ENCODE measurements around the gene GALNTL6.
A peak's percentile ranks its signal among the peaks of the same experiment; 100 is the strongest.

The GALNTL6 gene

DNA sequence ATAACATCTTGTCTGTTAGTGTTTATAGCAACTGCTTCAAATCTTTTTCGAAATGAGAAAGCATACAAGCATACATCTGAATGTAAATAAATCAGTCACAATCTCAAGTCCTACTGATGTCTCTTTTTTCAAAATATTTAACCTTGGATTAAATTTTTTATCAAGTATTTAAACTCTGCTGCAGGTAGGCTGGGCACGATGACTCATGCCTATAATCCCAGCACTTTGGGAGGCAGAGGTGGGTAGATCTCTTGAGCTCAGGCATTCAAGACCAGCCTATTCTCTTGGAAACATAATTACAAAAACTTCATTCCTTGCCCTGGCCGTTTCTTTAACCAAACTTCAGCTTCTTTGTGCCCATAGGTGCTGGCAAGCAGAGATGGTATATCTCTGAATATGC is 815.1 kb downstream of the GALNTL6 start:
- TF ChIP-seq GATA1 (IDR thresholded peaks at IDR 0.05; ENCODE audit: low read depth, low read length) (no peak), POLR2A (IDR thresholded peaks at IDR 0.05; ENCODE audit: low read length) (no peak)

DNA sequence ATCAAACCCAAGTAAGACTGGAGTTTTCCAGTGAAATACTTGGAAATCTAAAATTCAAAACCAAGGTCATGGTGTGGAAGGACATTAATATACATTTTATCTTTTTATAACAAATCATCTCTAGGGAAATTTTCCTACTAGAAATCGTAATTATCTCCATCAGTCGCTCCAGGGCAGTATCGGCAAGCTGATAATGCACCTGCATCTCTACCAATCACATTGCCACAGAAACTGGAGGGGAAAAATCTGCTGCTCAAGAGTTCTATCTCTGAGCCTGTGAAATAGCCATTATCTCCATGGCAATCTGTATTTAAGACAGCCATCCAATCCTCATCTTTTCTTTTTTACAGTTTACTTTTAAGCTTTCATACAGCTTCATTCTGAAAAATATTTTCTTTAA is 817.1 kb downstream of the GALNTL6 start:
- no peak for TF ChIP-seq POLR2A (IDR thresholded peaks at IDR 0.05; ENCODE audit: low read length)
- no peak for TF ChIP-seq GATA1 (IDR thresholded peaks at IDR 0.05; ENCODE audit: low read depth, low read length)
- DNase-seq, result no peak

More for the DNA sequence above, 815.1 kb downstream of the GALNTL6 start:
- no peak for DNase-seq

DNA sequence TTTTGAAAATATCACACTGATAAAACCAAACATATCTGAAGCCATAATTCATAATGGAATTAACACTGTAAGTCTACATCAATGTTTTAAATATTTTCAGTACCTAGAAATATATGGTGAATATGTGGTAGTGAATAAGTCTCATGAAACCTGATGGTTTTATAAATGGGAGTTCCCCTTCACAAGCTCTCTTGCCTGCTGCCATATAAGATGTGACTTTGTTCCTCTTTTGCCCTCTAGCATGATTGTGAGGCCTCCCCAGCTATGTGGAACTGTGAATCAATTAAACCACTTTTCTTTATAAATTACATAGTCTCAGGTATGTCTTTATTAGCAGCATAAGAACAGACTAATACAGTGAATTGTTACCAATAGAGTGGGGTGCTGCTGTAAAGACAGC is 818.6 kb downstream of the GALNTL6 start:
- no peak for TF ChIP-seq POLR2A (IDR thresholded peaks at IDR 0.05; ENCODE audit: low read length)
- TF ChIP-seq GATA1 (IDR thresholded peaks at IDR 0.05; ENCODE audit: low read depth, low read length), result no peak
- no peak for DNase-seq

GRCh38 chr4:172648471-172648870 is 835.3 kb downstream of the GALNTL6 start:
- TF ChIP-seq GATA1 (IDR thresholded peaks at IDR 0.05; ENCODE audit: low read depth, low read length) (no peak), POLR2A (IDR thresholded peaks at IDR 0.05; ENCODE audit: low read length) (no peak)
- DNase-seq, result no peak

GRCh38 chr4:172649143-172649542 is 835.9 kb downstream of the GALNTL6 start:
- TF ChIP-seq POLR2A (IDR thresholded peaks at IDR 0.05; ENCODE audit: low read length), result no peak
- no peak for TF ChIP-seq GATA1 (IDR thresholded peaks at IDR 0.05; ENCODE audit: low read depth, low read length)
- no peak for DNase-seq

DNA sequence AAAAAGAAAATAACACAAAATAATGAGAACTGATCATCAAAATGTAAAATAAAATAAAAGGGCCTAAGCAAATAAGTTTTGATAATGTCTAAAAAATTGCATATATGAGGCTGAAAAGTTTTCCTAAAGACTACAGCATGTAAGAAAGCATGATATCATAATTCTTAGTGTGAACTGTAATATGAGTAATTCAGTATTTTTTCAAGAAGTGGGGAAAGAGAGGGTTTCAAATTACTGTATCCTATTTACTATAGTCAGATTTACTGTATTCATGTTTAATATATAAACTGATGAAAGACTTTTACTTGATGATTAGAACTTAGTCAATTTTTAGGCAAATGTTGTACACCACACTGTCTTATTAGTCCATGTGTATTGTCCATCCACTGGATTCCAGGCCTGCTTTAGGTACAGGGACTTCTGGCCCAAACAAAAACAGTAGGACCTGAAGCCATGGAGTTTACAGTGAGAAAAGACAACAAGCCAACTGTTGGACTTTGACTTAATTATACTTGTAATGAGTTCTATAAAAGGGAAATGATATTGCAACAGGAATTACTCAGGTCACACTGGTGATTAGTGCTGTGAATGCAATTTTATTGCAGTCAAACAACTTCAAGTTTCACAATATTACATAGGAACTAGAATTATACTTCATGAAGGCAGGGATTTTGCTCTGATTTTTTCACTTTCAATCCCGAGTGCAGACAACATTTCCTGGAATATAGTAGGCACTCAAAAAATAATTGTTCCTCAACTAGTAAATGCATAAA is 837.7 kb downstream of the GALNTL6 start:
- TF ChIP-seq POLR2A (IDR thresholded peaks at IDR 0.05; ENCODE audit: low read length) (no peak), GATA1 (IDR thresholded peaks at IDR 0.05; ENCODE audit: low read depth, low read length) (no peak)
- DNase-seq, result no peak

- no peak for DNase-seq
- TF ChIP-seq POLR2A (IDR thresholded peaks at IDR 0.05; ENCODE audit: low read length), result no peak
Observed at GRCh38 chr4:172651961-172652360, 838.8 kb downstream of the GALNTL6 start.

GRCh38 chr4:172652369-172652768 is 839.2 kb downstream of the GALNTL6 start:
- no peak for DNase-seq

DNA sequence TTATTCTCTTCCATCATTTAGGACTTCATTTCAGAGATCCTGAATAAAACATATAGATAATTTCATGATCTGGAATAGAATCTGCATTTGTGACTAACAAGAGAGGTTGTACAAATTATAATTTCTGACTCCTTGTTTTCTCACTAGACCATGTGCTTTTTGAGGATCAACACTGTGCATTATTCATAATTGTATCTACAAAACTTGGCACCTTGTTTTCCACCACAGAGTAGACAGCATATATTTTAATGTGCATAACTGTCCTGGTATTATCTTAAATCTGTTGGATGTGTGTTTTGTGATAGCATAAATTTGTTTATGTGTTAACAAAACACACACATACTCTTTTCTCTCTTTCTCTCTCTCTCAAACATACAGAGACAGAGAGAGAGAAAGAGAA is 840.5 kb downstream of the GALNTL6 start:
- no peak for DNase-seq

More at GRCh38 chr4:172652369-172652768, 839.2 kb downstream of the GALNTL6 start:
- TF ChIP-seq POLR2A (IDR thresholded peaks at IDR 0.05; ENCODE audit: low read length), result no peak
- no peak for TF ChIP-seq GATA1 (IDR thresholded peaks at IDR 0.05; ENCODE audit: low read depth, low read length)

GRCh38 chr4:172654457-172654856 is 841.3 kb downstream of the GALNTL6 start:
- no peak for TF ChIP-seq GATA1 (IDR thresholded peaks at IDR 0.05; ENCODE audit: low read depth, low read length)
- TF ChIP-seq POLR2A (IDR thresholded peaks at IDR 0.05; ENCODE audit: low read length), result no peak
- DNase-seq, result no peak

More for the DNA sequence above, 840.5 kb downstream of the GALNTL6 start:
- no peak for TF ChIP-seq POLR2A (IDR thresholded peaks at IDR 0.05; ENCODE audit: low read length)

DNA sequence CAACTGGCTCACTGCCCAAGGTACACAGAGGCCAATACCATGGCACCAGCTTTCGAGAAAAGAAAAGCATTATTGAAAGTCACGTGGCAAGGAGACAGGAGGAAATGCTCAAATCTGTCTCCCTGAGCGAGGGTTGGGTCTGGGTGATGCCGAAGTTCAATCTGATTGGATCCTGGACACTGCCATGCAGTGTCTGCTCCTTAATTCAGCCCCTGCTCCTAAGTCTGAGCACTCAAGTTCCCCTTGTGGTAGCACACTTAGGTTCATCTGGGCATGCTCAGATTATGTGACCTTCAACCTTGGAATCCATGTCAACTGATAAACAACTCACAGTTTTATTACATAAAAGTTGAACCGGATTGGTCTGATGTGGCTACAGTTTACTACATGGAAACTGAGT is 842.9 kb downstream of the GALNTL6 start:
- DNase-seq, result no peak

DNA sequence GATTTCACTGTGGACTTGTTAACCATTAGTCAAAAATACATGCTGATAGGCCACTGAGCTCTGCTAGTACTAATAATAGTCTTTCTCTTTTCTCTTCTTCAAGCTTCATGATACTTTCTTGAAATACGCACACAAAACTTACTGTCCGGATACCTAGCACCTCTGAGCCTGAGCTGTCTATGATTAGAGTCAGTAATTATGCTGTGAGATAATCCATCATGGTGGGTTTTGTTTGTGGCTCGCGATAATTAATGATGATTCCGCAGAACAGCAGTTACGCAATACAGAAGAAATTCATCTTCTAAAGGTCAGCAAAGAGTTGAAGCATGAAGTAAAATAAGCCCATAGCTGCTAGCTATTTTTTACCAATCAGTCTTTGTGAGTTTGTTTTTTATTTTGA is 843.9 kb downstream of the GALNTL6 start:
- no peak for DNase-seq
- TF ChIP-seq GATA1 (IDR thresholded peaks at IDR 0.05; ENCODE audit: low read depth, low read length) (no peak), POLR2A (IDR thresholded peaks at IDR 0.05; ENCODE audit: low read length) (no peak)

More for the DNA sequence above, 842.9 kb downstream of the GALNTL6 start:
- TF ChIP-seq GATA1 (IDR thresholded peaks at IDR 0.05; ENCODE audit: low read depth, low read length), result no peak
- no peak for TF ChIP-seq POLR2A (IDR thresholded peaks at IDR 0.05; ENCODE audit: low read length)

GRCh38 chr4:172660251-172660650 is 847.0 kb downstream of the GALNTL6 start:
- TF ChIP-seq GATA1 (IDR thresholded peaks at IDR 0.05; ENCODE audit: low read depth, low read length) (no peak), POLR2A (IDR thresholded peaks at IDR 0.05; ENCODE audit: low read length) (no peak)
- DNase-seq, result no peak

DNA sequence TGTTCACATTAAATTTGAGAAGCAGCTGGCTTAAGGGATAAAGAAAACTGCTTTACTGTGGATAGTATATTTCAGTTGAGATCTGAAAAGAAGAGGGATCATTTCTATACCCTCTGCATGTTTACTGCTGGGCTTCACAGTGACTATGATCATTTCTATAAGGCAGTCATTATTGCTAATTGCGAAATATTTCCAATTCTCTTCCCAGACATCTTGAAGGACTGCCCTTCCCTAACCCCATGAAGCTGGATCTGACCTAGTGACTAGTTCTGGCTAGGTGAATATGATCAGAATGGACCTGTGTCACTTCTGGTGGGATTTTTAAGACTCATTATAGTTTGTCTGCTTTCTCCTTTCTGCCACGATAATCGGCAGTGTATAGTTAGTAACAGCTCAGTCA is 848.9 kb downstream of the GALNTL6 start:
- no peak for DNase-seq
- TF ChIP-seq GATA1 (IDR thresholded peaks at IDR 0.05; ENCODE audit: low read depth, low read length) (no peak), POLR2A (IDR thresholded peaks at IDR 0.05; ENCODE audit: low read length) (no peak)

DNA sequence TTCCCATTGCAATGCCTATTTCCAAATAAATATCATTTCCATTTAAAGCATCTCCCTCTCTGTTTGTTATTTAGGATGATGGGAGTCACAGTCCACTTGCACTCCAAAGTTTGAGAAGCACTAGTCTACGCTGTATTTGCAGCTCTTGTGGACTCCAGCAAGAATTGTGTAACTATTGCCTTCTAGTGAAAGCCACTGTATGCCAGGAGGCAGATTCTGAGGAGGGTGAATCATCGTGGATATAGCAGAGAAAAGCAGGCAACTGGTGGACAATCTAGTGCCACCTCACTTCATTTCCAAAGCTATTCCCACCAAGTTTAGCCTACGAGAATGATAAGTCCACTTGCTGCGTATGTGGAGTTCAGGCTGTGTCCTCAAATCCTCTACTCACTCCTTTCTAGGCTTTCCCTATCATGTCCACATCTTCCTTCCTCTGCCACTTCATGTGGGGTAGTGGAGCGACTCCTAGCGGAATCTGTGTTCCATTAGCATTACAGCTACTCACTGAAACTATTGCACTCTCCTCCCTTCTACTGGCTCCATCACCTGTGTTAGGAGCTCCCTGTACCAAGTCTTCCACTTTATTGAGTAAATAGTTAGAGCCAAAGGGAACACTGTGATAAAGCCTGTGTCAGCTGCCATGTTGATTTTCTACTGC is 853.6 kb downstream of the GALNTL6 start:
- peak in 1 of 2 experiments; percentile 3 for DNase-seq
- TF ChIP-seq GATA1 (IDR thresholded peaks at IDR 0.05; ENCODE audit: low read depth, low read length), result no peak
- no peak for TF ChIP-seq POLR2A (IDR thresholded peaks at IDR 0.05; ENCODE audit: low read length)
